HG03469 (cell line): ENCODE measurements around the gene ZNF814.
A peak's percentile ranks its signal among the peaks of the same experiment; 100 is the strongest.
"Not testable (repeated sequence)": the region's sequence is repeated elsewhere in the genome, so short reads cannot be mapped to it uniquely, and the experiment has no call there.

Experiments used
- ATAC-seq: cut with Tn5 transposase; IDR thresholded peaks from one replicate; pipeline ENCODE4 v1.9.1; 2021; ENCODE audit warnings: mild to moderate bottlenecking, moderate library complexity, moderate number of reproducible peaks; ENCODE audit not compliant: unreplicated experiment

Gene ZNF814

GRCh38 chr19:57819475-57820148 is 69.2 kb downstream of the ZNF814 start:
- peak; percentile 76 for ATAC-seq

GRCh38 chr19:57818378-57818777 is 70.5 kb downstream of the ZNF814 start:
- no peak for ATAC-seq

- no peak for ATAC-seq
These were observed 70.9 kb downstream of the ZNF814 start for GRCh38 chr19:57817976-57818375.

GRCh38 chr19:57816652-57817051 is 72.2 kb downstream of the ZNF814 start:
- ATAC-seq, result no peak

GRCh38 chr19:57815247-57816075 is 73.4 kb downstream of the ZNF814 start:
- no peak for ATAC-seq

- ATAC-seq, result peak; percentile 45
These were observed 74.2 kb downstream of the ZNF814 start, which contains the start of gene ZNF552 for GRCh38 chr19:57814505-57815246. TSS of gene ZNF552 (minus strand) at chr19:57814913. CDS start at chr19:57814743, 170 bp downstream.

- no peak for ATAC-seq
These were observed 74.8 kb downstream of the ZNF814 start for GRCh38 chr19:57813919-57814504.

GRCh38 chr19:57812975-57813820 is 75.6 kb downstream of the ZNF814 start:
- not testable (repeated sequence) for ATAC-seq

GRCh38 chr19:57812226-57812625 is 76.6 kb downstream of the ZNF814 start:
- no peak for ATAC-seq

GRCh38 chr19:57810410-57811295 is 78.2 kb downstream of the ZNF814 start:
- not testable (repeated sequence) for ATAC-seq

- no peak for ATAC-seq
These were observed 81.3 kb downstream of the ZNF814 start for GRCh38 chr19:57807541-57807940.

- no peak for ATAC-seq
These were observed 85.1 kb downstream of the ZNF814 start for GRCh38 chr19:57803594-57804325.

- no peak for ATAC-seq
These were observed 85.6 kb downstream of the ZNF814 start for GRCh38 chr19:57803265-57803593.

- no peak for ATAC-seq
These were observed 86.6 kb downstream of the ZNF814 start for GRCh38 chr19:57802269-57802668.

GRCh38 chr19:57800696-57801095 is 88.1 kb downstream of the ZNF814 start:
- ATAC-seq, result no peak
